MV-4-11 (cell line): Measurements from ENCODE around the gene LHX3.

Experiments
- DNase-seq: peaks from one replicate; lab custom pipeline; 2025; lab: John Stamatoyannopoulos, UW

The LHX3 gene

GRCh38 chr9:136204838-136205706 lies at the start of gene LHX3:
Gene LHX3 (minus strand): TSS chr9:136205128. CDS start chr9:136205012, 116 bp downstream.
- no peak for DNase-seq

- no peak for DNase-seq
Measured at GRCh38 chr9:136253246-136254130, 48.6 kb upstream of the LHX3 start.

GRCh38 chr9:136252846-136253245 lies 47.9 kb upstream of the LHX3 start:
- no peak for DNase-seq

- DNase-seq = no peak
Measured at GRCh38 chr9:136252281-136252680, 47.4 kb upstream of the LHX3 start.

GRCh38 chr9:136251264-136252115 lies 46.6 kb upstream of the LHX3 start:
- peak; percentile 76 for DNase-seq

- DNase-seq = no peak
Measured at GRCh38 chr9:136250676-136251075, 45.7 kb upstream of the LHX3 start.

- DNase-seq = no peak
Measured at GRCh38 chr9:136249877-136250559, 45.1 kb upstream of the LHX3 start.

- no peak for DNase-seq
Measured at GRCh38 chr9:136248951-136249876, 44.3 kb upstream of the LHX3 start.

- DNase-seq = no peak
Measured at GRCh38 chr9:136247947-136248637, 43.2 kb upstream of the LHX3 start.

- DNase-seq = no peak
Measured at GRCh38 chr9:136247551-136247916, 42.6 kb upstream of the LHX3 start.

- DNase-seq = no peak
Measured at GRCh38 chr9:136246849-136247550, 42.1 kb upstream of the LHX3 start.

- DNase-seq = peak; percentile 43
Measured at GRCh38 chr9:136245219-136246150, 40.6 kb upstream of the LHX3 start, which contains the start of gene QSOX2. Gene QSOX2 (minus strand): TSS chr9:136245812. CDS start chr9:136245803, 9 bp downstream.

- DNase-seq = no peak
Measured at GRCh38 chr9:136244969-136245218, 40.0 kb upstream of the LHX3 start.

GRCh38 chr9:136244122-136244968 lies 39.4 kb upstream of the LHX3 start:
- DNase-seq = peak; percentile 38

GRCh38 chr9:136243631-136244030 lies 38.7 kb upstream of the LHX3 start:
- no peak for DNase-seq

- DNase-seq = peak; percentile 27
Measured at GRCh38 chr9:136242918-136243525, 38.1 kb upstream of the LHX3 start.

- no peak for DNase-seq
Measured at GRCh38 chr9:136242248-136242647, 37.3 kb upstream of the LHX3 start.
